WI38 (cell line): Measurements from ENCODE around the gene ITGA8.
"Not testable (repeated sequence)": the region's sequence is repeated elsewhere in the genome, so short reads cannot be mapped to it uniquely, and the experiment has no call there.

Experiments
- H3K4me3 ChIP-seq: 2 replicates; pipeline ENCODE4 v1.5.1; 2011; ENCODE audit warnings: low read depth, mild to moderate bottlenecking, control low read depth, low read length
- CTCF ChIP-seq: IDR thresholded peaks from 2 replicates; pipeline ENCODE4 v1.5.1; 2012; ENCODE audit warnings: low read depth, mild to moderate bottlenecking, control low read depth, low read length

ITGA8 gene

GRCh38 chr10:15543994-15544393 lies 175.7 kb downstream of the ITGA8 start:
- H3K4me3 ChIP-seq, result no peak overlapping the region
- no peak for TF ChIP-seq CTCF

GRCh38 chr10:15542817-15543216 lies 176.9 kb downstream of the ITGA8 start:
- no peak for TF ChIP-seq CTCF
- no peak overlapping the region for H3K4me3 ChIP-seq

- TF ChIP-seq CTCF, result no peak
These were observed 178.3 kb downstream of the ITGA8 start for GRCh38 chr10:15541376-15541775.

GRCh38 chr10:15540727-15541126 lies 179.0 kb downstream of the ITGA8 start:
- H3K4me3 ChIP-seq, result no peak overlapping the region
- no peak for TF ChIP-seq CTCF

More at GRCh38 chr10:15541376-15541775, 178.3 kb downstream of the ITGA8 start:
- no peak overlapping the region for H3K4me3 ChIP-seq

GRCh38 chr10:15539262-15539661 lies 180.5 kb downstream of the ITGA8 start:
- H3K4me3 ChIP-seq, result no peak overlapping the region
- TF ChIP-seq CTCF, result no peak

- not testable (repeated sequence) for H3K4me3 ChIP-seq
These were observed 184.7 kb downstream of the ITGA8 start for GRCh38 chr10:15534928-15535538.

- no peak overlapping the region for H3K4me3 ChIP-seq
- TF ChIP-seq CTCF, result no peak
These were observed 187.6 kb downstream of the ITGA8 start for GRCh38 chr10:15531927-15532722.
